ENCODE results near the gene SESN1.
A peak's percentile ranks its signal among the peaks of the same experiment; 100 is the strongest.
"Not testable (repeated sequence)": the region's sequence is repeated elsewhere in the genome, so short reads cannot be mapped to it uniquely, and the experiment has no call there.

Gene SESN1

GRCh38 chr6:109094416-109095035 is at the start of gene SESN1:
TSS of gene SESN1 (minus strand) at chr6:109094846. CDS start at chr6:109094073, 773 bp downstream.
- peak; percentile 64 to 72 for DNase-seq (ENCODE audit: low read depth in 2 of 2, low spot score in 1 of 2)

GRCh38 chr6:109143191-109143590 is 48.5 kb upstream of the SESN1 start:
- no peak for DNase-seq (ENCODE audit: low read depth in 2 of 2, low spot score in 1 of 2)

GRCh38 chr6:109142067-109142466 is 47.4 kb upstream of the SESN1 start:
- DNase-seq (ENCODE audit: low read depth in 2 of 2, low spot score in 1 of 2): not testable (repeated sequence)

GRCh38 chr6:109139109-109139508 is 44.5 kb upstream of the SESN1 start:
- DNase-seq (ENCODE audit: low read depth in 2 of 2, low spot score in 1 of 2): no peak

GRCh38 chr6:109136530-109136929 is 41.9 kb upstream of the SESN1 start:
- not testable (repeated sequence) for DNase-seq (ENCODE audit: low read depth in 2 of 2, low spot score in 1 of 2)

GRCh38 chr6:109136039-109136438 is 41.4 kb upstream of the SESN1 start:
- not testable (repeated sequence) for DNase-seq (ENCODE audit: low read depth in 2 of 2, low spot score in 1 of 2)

GRCh38 chr6:109135600-109135999 is 41.0 kb upstream of the SESN1 start:
- DNase-seq (ENCODE audit: low read depth in 2 of 2, low spot score in 1 of 2): not testable (repeated sequence)

GRCh38 chr6:109130065-109130464 is 35.4 kb upstream of the SESN1 start:
- no peak for DNase-seq (ENCODE audit: low read depth in 2 of 2, low spot score in 1 of 2)

- DNase-seq (ENCODE audit: low read depth in 2 of 2, low spot score in 1 of 2): no peak
Observed at GRCh38 chr6:109125504-109125903, 30.9 kb upstream of the SESN1 start.

GRCh38 chr6:109124219-109124618 is 29.6 kb upstream of the SESN1 start:
- DNase-seq (ENCODE audit: low read depth in 2 of 2, low spot score in 1 of 2): no peak

- DNase-seq (ENCODE audit: low read depth in 2 of 2, low spot score in 1 of 2): no peak
Observed at GRCh38 chr6:109121411-109121810, 26.8 kb upstream of the SESN1 start.

- no peak for DNase-seq (ENCODE audit: low read depth in 2 of 2, low spot score in 1 of 2)
Observed at GRCh38 chr6:109118871-109119354, 24.3 kb upstream of the SESN1 start.

GRCh38 chr6:109118337-109118736 is 23.7 kb upstream of the SESN1 start:
- DNase-seq (ENCODE audit: low read depth in 2 of 2, low spot score in 1 of 2): no peak

GRCh38 chr6:109117346-109118035 is 22.8 kb upstream of the SESN1 start:
- no peak for DNase-seq (ENCODE audit: low read depth in 2 of 2, low spot score in 1 of 2)

- not testable (repeated sequence) for DNase-seq (ENCODE audit: low read depth in 2 of 2, low spot score in 1 of 2)
Observed at GRCh38 chr6:109112663-109113062, 18.0 kb upstream of the SESN1 start.

- DNase-seq (ENCODE audit: low read depth in 2 of 2, low spot score in 1 of 2): not testable (repeated sequence)
Observed at GRCh38 chr6:109109663-109110062, 15.0 kb upstream of the SESN1 start.

GRCh38 chr6:109105681-109106080 is 11.0 kb upstream of the SESN1 start:
- no peak for DNase-seq (ENCODE audit: low read depth in 2 of 2, low spot score in 1 of 2)

- no peak for DNase-seq (ENCODE audit: low read depth in 2 of 2, low spot score in 1 of 2)
Observed at GRCh38 chr6:109104512-109104911, 9.9 kb upstream of the SESN1 start.

- DNase-seq (ENCODE audit: low read depth in 2 of 2, low spot score in 1 of 2): no peak
Observed at GRCh38 chr6:109103942-109104341, 9.3 kb upstream of the SESN1 start.

- no peak for DNase-seq (ENCODE audit: low read depth in 2 of 2, low spot score in 1 of 2)
Observed at GRCh38 chr6:109102762-109103161, 8.1 kb upstream of the SESN1 start.

GRCh38 chr6:109097661-109098060 is 3.0 kb upstream of the SESN1 start:
- DNase-seq (ENCODE audit: low read depth in 2 of 2, low spot score in 1 of 2): no peak

GRCh38 chr6:109096208-109096607 is 1.6 kb upstream of the SESN1 start:
- no peak for DNase-seq (ENCODE audit: low read depth in 2 of 2, low spot score in 1 of 2)

- no peak for DNase-seq (ENCODE audit: low read depth in 2 of 2, low spot score in 1 of 2)
Observed at GRCh38 chr6:109095835-109096084, 1.1 kb upstream of the SESN1 start.
